Activated naive CD4-positive, alpha-beta T cell treated with anti-CD3 and anti-CD28 coated beads for 36 hours (primary cell): ENCODE data around the gene AHI1. TPM values are rescaled to one million over a fixed set of nuclear protein-coding genes. Genes with fewer than 3 reads are reported as not detected.

Source experiments
- CTCF ChIA-PET: fragments of 350-600 bp; sonication (Branson Sonifier 250); formaldehyde crosslinking; loops from one replicate; lab custom pipeline; 2021; ENCODE audit warnings: antibody characterized with exemption; lab: Charles Lee
- DNase-seq: peaks from one replicate; pipeline ENCODE4 v3.0.0-alpha.2; 2020
- H3K27ac Mint-ChIP-seq: one replicate; pipeline ENCODE4 v1.8.0; 2021; ENCODE audit warnings: mild to moderate bottlenecking, mixed read lengths
- H3K27me3 Mint-ChIP-seq: one replicate; pipeline ENCODE4 v1.8.0; 2021; ENCODE audit warnings: low read depth, mixed read lengths
- H3K36me3 Mint-ChIP-seq: one replicate; pipeline ENCODE4 v1.8.0; 2021; ENCODE audit warnings: low read depth, mixed read lengths
- H3K4me1 Mint-ChIP-seq: one replicate; pipeline ENCODE4 v1.8.0; 2021; ENCODE audit warnings: low read depth, mixed read lengths
- H3K4me3 Mint-ChIP-seq: one replicate; pipeline ENCODE4 v1.8.0; 2021; ENCODE audit warnings: mild to moderate bottlenecking, moderate library complexity, mixed read lengths
- H3K9me3 Mint-ChIP-seq: one replicate; pipeline ENCODE4 v1.8.0; 2021; ENCODE audit warnings: mixed read lengths
- intact Hi-C: fragments of 100-400 bp; cut with micrococcal nuclease; formaldehyde crosslinking; loops from one replicate; pipeline ENCODE4 v1.15.1; 2023
- total RNA-seq, 2 experiments: library from RNA; stranded (reverse); gene quantifications; one replicate each; pipeline ENCODE4 v1.2.3, GENCODE V29; 2021

AHI1 gene
- total RNA-seq, 2 experiments from 2014 or later: 17.8 to 18.8 TPM

GRCh38 chr6:135318738-135319469, 178.6 kb downstream of the AHI1 start:
- H3K27ac Mint-ChIP-seq: no peak overlapping the region
- intact Hi-C loops: no loop called here
- H3K9me3 Mint-ChIP-seq: no peaks in the 10 kb centered on the region
- no peaks in the 10 kb centered on the region for H3K27me3 Mint-ChIP-seq
- H3K36me3 Mint-ChIP-seq: peaks cover 2% of the 10 kb centered on the region
- peaks cover 12% of the 10 kb centered on the region for H3K4me1 Mint-ChIP-seq
- CTCF ChIA-PET: no interaction called here
- no peak overlapping the region for H3K4me3 Mint-ChIP-seq
- no peak for DNase-seq

DNA sequence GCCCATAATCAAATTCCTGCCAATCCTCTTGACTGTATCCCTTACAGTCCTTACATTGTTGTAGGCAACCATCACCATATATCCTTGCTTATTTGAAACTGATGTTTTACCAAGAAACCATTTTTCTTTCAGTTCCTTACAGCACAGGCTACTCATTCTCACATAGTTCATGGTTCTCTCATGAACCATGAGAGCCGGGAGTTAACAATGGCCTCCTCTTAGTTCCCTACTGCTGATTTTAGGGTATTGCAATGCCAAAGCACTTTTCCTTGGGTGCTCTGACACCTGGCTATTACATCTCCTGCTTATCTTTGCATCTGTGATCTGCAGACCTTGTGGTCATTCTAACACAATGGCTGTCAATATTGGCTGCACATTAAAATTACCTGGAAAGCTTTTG, 183.0 kb downstream of the AHI1 start:
- DNase-seq: no peak
- peaks cover 2% of the 10 kb centered on the region for H3K36me3 Mint-ChIP-seq
- no peak overlapping the region for H3K4me3 Mint-ChIP-seq
- CTCF ChIA-PET: interaction anchor here (0.5 kb wide), 1 partner anchor 65 kb away, joined by 3 read pairs; no protein-coding TSS in a partner anchor
- no peaks in the 10 kb centered on the region for H3K27me3 Mint-ChIP-seq
- H3K4me1 Mint-ChIP-seq: peaks cover 4% of the 10 kb centered on the region
- intact Hi-C loops: no loop called here
- no peaks in the 10 kb centered on the region for H3K9me3 Mint-ChIP-seq
- no peak overlapping the region for H3K27ac Mint-ChIP-seq

DNA sequence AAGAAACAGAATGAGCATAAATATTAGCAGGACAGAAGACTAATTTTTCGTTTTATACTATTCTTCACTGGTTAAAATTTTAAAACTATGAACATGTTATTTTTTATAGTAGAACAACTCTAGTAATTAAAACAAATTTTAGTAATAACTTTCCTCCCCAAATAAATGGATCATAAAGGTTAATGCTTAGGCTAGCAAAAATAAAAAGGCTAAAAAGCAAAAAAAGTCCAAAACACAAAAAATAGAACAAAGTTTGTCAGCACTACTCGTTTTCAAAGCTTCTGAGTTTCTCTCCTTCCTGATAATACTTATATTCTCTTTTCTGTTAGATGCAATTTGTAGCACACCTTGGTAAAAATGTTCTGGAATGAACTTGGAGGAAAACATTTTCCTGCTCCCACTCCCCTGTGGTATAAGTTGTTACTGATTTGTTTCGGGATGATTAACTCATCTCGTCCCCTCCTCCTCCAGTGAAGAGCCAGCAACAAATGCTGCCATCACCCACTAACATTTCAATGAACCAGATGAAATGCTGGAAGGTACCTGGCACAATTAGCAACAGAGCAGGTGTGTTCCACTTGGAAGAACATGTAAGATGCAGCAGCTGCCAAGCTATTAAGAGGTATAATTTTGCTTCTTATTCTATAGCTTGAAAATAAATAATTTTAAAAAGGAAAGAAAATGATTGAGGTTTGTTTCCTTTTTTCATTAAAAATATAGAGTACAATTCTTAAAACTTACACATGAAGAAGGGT, 185.9 kb downstream of the AHI1 start:
- no peaks in the 10 kb centered on the region for H3K27me3 Mint-ChIP-seq
- peaks cover 5% of the 10 kb centered on the region for H3K36me3 Mint-ChIP-seq
- intact Hi-C loops: no loop called here
- no peaks in the 10 kb centered on the region for H3K9me3 Mint-ChIP-seq
- CTCF ChIA-PET: no interaction called here
- no peak for DNase-seq
- H3K4me1 Mint-ChIP-seq: no peaks in the 10 kb centered on the region
- H3K4me3 Mint-ChIP-seq: no peak overlapping the region
- H3K27ac Mint-ChIP-seq: no peak overlapping the region

GRCh38 chr6:135310291-135310690, 187.2 kb downstream of the AHI1 start:
- Mint-ChIP-seq H3K27ac (no peak overlapping the region), H3K4me3 (no peak overlapping the region), H3K36me3 (peaks cover 5% of the 10 kb centered on the region), H3K9me3 (no peaks in the 10 kb centered on the region), H3K27me3 (no peaks in the 10 kb centered on the region), H3K4me1 (no peaks in the 10 kb centered on the region)
- intact Hi-C loops: no loop called here
- CTCF ChIA-PET: no interaction called here
- DNase-seq: no peak

DNA sequence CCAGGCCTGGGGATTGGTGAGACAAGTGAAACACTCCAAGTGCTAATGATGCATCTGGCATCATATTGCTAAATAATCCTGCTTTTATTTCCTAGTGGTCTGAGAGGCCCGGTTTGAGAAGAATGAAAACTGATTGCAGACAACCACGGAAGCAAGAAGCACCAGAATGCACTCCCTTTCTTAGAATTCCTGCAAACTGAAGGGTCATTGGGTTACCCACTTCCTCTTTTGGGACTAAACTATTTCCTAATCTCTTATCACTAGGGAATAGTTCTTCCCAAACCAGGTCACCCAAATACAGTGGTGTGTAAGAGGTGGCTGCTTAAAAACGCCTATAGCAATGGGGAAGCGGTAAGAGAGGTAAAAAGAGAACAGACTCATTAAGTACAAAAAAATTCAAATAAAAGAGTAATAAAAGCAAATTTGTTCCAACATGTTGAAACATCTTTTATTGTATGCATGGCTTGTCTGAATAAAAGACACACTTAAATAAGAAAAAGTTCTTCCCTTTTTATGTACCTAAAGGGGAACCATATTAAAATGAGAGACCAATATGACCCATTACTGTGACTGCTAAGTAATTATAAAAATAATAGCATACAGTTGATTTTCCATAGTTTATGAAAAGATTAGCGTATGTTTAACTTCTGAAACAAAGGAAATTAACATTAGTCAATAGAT, 190.7 kb downstream of the AHI1 start:
- intact Hi-C loops: no loop called here
- DNase-seq: no peak
- H3K27ac Mint-ChIP-seq: no peak overlapping the region
- H3K36me3 Mint-ChIP-seq: peaks cover 16% of the 10 kb centered on the region
- H3K4me1 Mint-ChIP-seq: no peaks in the 10 kb centered on the region
- H3K27me3 Mint-ChIP-seq: no peaks in the 10 kb centered on the region
- no peak overlapping the region for H3K4me3 Mint-ChIP-seq
- CTCF ChIA-PET: no interaction called here
- H3K9me3 Mint-ChIP-seq: peaks cover 4% of the 10 kb centered on the region

GRCh38 chr6:135306166-135306565, 191.4 kb downstream of the AHI1 start:
- CTCF ChIA-PET: no interaction called here

GRCh38 chr6:135305684-135306083, 191.9 kb downstream of the AHI1 start:
- peaks cover 6% of the 10 kb centered on the region for H3K9me3 Mint-ChIP-seq
- H3K27me3 Mint-ChIP-seq: no peaks in the 10 kb centered on the region
- H3K36me3 Mint-ChIP-seq: peaks cover 18% of the 10 kb centered on the region
- H3K4me1 Mint-ChIP-seq: no peaks in the 10 kb centered on the region
- intact Hi-C loops: no loop called here
- no peak overlapping the region for H3K27ac Mint-ChIP-seq
- CTCF ChIA-PET: no interaction called here
- DNase-seq: no peak
- no peak overlapping the region for H3K4me3 Mint-ChIP-seq

More at GRCh38 chr6:135306166-135306565, 191.4 kb downstream of the AHI1 start:
- Mint-ChIP-seq H3K27ac (no peak overlapping the region), H3K4me1 (no peaks in the 10 kb centered on the region), H3K36me3 (peaks cover 18% of the 10 kb centered on the region), H3K4me3 (no peak overlapping the region), H3K9me3 (peaks cover 6% of the 10 kb centered on the region), H3K27me3 (no peaks in the 10 kb centered on the region)
- DNase-seq: no peak
- intact Hi-C loops: no loop called here

- intact Hi-C loops: no loop called here
- Mint-ChIP-seq H3K9me3 (peaks cover 6% of the 10 kb centered on the region), H3K4me1 (no peaks in the 10 kb centered on the region), H3K4me3 (no peak overlapping the region), H3K36me3 (peaks cover 18% of the 10 kb centered on the region), H3K27ac (no peak overlapping the region), H3K27me3 (no peaks in the 10 kb centered on the region)
- CTCF ChIA-PET: no interaction called here
- DNase-seq: no peak
These were observed 192.7 kb downstream of the AHI1 start for GRCh38 chr6:135304883-135305282.

DNA sequence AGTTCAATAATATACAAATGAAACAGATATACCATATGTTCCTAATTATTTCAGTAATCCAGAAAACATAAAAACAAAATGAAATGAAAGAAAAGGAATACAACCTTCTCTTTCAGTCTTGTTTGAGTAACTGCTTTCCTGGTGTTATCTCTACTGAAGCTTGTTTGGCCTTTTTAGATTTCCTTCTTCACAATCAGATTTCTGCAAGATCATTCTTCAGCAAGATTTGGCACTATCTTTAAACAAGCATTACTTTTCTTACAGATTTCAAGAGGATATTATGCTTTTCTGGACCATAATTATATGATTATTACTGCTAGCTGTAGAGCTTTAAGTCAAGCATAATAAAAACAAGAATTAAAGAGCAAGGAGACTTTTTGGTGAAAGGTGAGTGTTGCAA, 196.2 kb downstream of the AHI1 start:
- H3K4me1 Mint-ChIP-seq: peaks cover 13% of the 10 kb centered on the region
- H3K27me3 Mint-ChIP-seq: no peaks in the 10 kb centered on the region
- intact Hi-C loops: no loop called here
- peaks cover 6% of the 10 kb centered on the region for H3K9me3 Mint-ChIP-seq
- no peak for DNase-seq
- no peak overlapping the region for H3K4me3 Mint-ChIP-seq
- CTCF ChIA-PET: interaction anchor here (0.7 kb wide), 1 partner anchor 13 kb away, joined by 4 read pairs; no protein-coding TSS in a partner anchor
- no peak overlapping the region for H3K27ac Mint-ChIP-seq
- H3K36me3 Mint-ChIP-seq: peaks cover 15% of the 10 kb centered on the region

DNA sequence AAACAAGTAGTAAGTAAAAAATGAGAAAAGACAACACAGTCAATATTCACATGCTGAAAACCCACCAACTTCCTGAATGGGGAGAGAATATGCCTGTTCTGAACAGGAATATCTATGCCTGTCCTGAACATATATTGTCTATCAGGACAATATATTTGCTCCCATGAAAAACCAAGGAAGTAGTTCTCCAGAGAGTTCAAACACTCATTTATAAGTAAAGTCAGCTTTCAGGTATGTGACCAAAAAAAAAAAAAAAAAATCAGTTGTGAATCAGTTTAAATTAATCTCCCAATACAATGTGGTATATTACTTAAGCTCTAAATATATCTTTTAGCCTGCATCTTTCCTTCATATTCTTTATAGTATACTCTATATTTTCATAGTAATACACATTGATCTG, 197.0 kb downstream of the AHI1 start:
- Mint-ChIP-seq H3K9me3 (peaks cover 6% of the 10 kb centered on the region), H3K27ac (no peak overlapping the region), H3K4me3 (no peak overlapping the region), H3K36me3 (peaks cover 16% of the 10 kb centered on the region), H3K4me1 (peaks cover 13% of the 10 kb centered on the region), H3K27me3 (no peaks in the 10 kb centered on the region)
- no peak for DNase-seq
- intact Hi-C loops: no loop called here
- CTCF ChIA-PET: interaction anchor here (0.7 to 1.3 kb wide), 2 partner anchors 10 to 12 kb away, joined by 3 to 4 read pairs; no protein-coding TSS in a partner anchor

DNA sequence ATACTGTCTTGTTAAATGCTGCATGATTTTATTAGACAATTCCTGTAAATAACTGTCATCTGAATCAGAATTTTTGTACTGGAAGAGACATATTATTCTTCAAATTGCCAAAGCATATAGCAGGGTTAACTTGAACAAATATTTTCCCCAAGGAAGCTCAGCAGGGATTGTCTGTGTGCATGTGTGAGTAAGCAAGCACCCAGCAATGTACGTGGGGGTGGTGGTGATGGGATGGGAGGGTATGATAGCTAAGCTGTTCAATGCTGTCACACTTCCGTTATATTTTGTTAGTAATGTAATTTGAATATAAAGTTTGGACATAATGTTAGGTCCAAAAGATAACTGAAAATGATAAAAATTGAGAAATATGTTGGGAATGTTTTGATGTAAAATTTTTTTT, 198.3 kb downstream of the AHI1 start:
- DNase-seq: no peak
- Mint-ChIP-seq H3K27me3 (no peaks in the 10 kb centered on the region), H3K4me3 (no peak overlapping the region), H3K4me1 (peaks cover 13% of the 10 kb centered on the region), H3K36me3 (peaks cover 14% of the 10 kb centered on the region), H3K9me3 (peaks cover 6% of the 10 kb centered on the region), H3K27ac (no peak overlapping the region)
- intact Hi-C loops: no loop called here
- CTCF ChIA-PET: no interaction called here

- CTCF ChIA-PET: no interaction called here
- H3K4me3 Mint-ChIP-seq: no peak overlapping the region
- H3K36me3 Mint-ChIP-seq: peaks cover 14% of the 10 kb centered on the region
These were observed 199.1 kb downstream of the AHI1 start for GRCh38 chr6:135298455-135298854.

More at GRCh38 chr6:135298455-135298854, 199.1 kb downstream of the AHI1 start:
- intact Hi-C loops: no loop called here
- peaks cover 13% of the 10 kb centered on the region for H3K4me1 Mint-ChIP-seq
- no peak overlapping the region for H3K27ac Mint-ChIP-seq
- H3K27me3 Mint-ChIP-seq: no peaks in the 10 kb centered on the region
- DNase-seq: no peak
- peaks cover 6% of the 10 kb centered on the region for H3K9me3 Mint-ChIP-seq
